Immature natural killer cell (primary cell): Measurements from ENCODE around the gene SLIT3. TPM values are rescaled to one million over a fixed set of nuclear protein-coding genes. Genes with fewer than 3 reads are reported as not detected.
A peak's percentile ranks its signal among the peaks of the same experiment; 100 is the strongest.

Experiments used
- DNase-seq, 3 donors: peaks; one replicate each; pipeline ENCODE4 v3.0.0; 2022; ENCODE audit warnings: mixed read lengths in 1 of 3
- H3K27ac Mint-ChIP-seq, 6 donors: one replicate each; pipeline ENCODE4 v1.8.0; 2020; ENCODE audit warnings: mixed read lengths in 6 of 6, mild to moderate bottlenecking in 5 of 6, inconsistent platforms in 4 of 6, moderate library complexity in 3 of 6
- H3K27me3 Mint-ChIP-seq, 3 donors: one replicate each; pipeline ENCODE4 v1.8.0; 2020 to 2021; ENCODE audit warnings: low read depth in 3 of 3, mild to moderate bottlenecking in 3 of 3, mixed read lengths in 3 of 3, moderate library complexity in 3 of 3, inconsistent platforms in 1 of 3
- H3K36me3 Mint-ChIP-seq, 3 donors: one replicate each; pipeline ENCODE4 v1.8.0; 2020; ENCODE audit warnings: mixed read lengths in 3 of 3, inconsistent platforms in 2 of 3, mild to moderate bottlenecking in 2 of 3
- H3K4me1 Mint-ChIP-seq, 2 donors: one replicate each; pipeline ENCODE4 v1.8.0; 2020; ENCODE audit warnings: inconsistent platforms in 2 of 2, mild to moderate bottlenecking in 2 of 2, mixed read lengths in 2 of 2, moderate library complexity in 1 of 2
- H3K4me3 Mint-ChIP-seq, 5 donors: one replicate each; pipeline ENCODE4 v1.8.0; 2020; ENCODE audit warnings: mild to moderate bottlenecking in 5 of 5, mixed read lengths in 5 of 5, inconsistent platforms in 3 of 5, moderate library complexity in 3 of 5
- H3K9me3 Mint-ChIP-seq, 6 donors: one replicate each; pipeline ENCODE4 v1.8.0; 2020; ENCODE audit warnings: mild to moderate bottlenecking in 6 of 6, mixed read lengths in 6 of 6, inconsistent platforms in 4 of 6, moderate library complexity in 3 of 6
- polyA plus RNA-seq, 3 donors: library from polyadenylated mRNA; unstranded; fragments of 300-500 nt; fragmentation: Illumina TruSeq; gene quantifications; one replicate each; pipeline ENCODE4 v1.2.3, GENCODE V29; 2021

SLIT3 gene
- polyA plus RNA-seq, 3 donors from 2014 or later: 0.47 to 0.90 TPM; not detected in 1

- Mint-ChIP-seq H3K27ac (no peak overlapping the region), H3K4me3 (no peak overlapping the region), H3K27me3 (peaks cover 2 to 5% (median 2%) of the 10 kb centered on the region in 3 donors), H3K9me3 (no peaks in the 10 kb centered on the region), H3K36me3 (no peaks in the 10 kb centered on the region), H3K4me1 (no peaks in the 10 kb centered on the region)
- DNase-seq: no peak
Observed at GRCh38 chr5:168696611-168697010, 604.3 kb downstream of the SLIT3 start.

- no peak overlapping the region for H3K4me3 Mint-ChIP-seq
- no peaks in the 10 kb centered on the region for H3K9me3 Mint-ChIP-seq
- no peak for DNase-seq
- peaks cover 0 to 5% (median 3%) of the 10 kb centered on the region in 3 donors for H3K27me3 Mint-ChIP-seq
- no peak overlapping the region for H3K27ac Mint-ChIP-seq
- no peaks in the 10 kb centered on the region for H3K4me1 Mint-ChIP-seq
- no peaks in the 10 kb centered on the region for H3K36me3 Mint-ChIP-seq
Observed at GRCh38 chr5:168695301-168695835, 605.6 kb downstream of the SLIT3 start.

GRCh38 chr5:168694289-168694688, 606.6 kb downstream of the SLIT3 start:
- no peaks in the 10 kb centered on the region for H3K4me1 Mint-ChIP-seq
- H3K27ac Mint-ChIP-seq: no peak overlapping the region
- H3K4me3 Mint-ChIP-seq: no peak overlapping the region
- H3K9me3 Mint-ChIP-seq: no peaks in the 10 kb centered on the region
- peaks cover 0 to 7% (median 5%) of the 10 kb centered on the region in 3 donors for H3K27me3 Mint-ChIP-seq
- H3K36me3 Mint-ChIP-seq: no peaks in the 10 kb centered on the region
- no peak for DNase-seq

DNA sequence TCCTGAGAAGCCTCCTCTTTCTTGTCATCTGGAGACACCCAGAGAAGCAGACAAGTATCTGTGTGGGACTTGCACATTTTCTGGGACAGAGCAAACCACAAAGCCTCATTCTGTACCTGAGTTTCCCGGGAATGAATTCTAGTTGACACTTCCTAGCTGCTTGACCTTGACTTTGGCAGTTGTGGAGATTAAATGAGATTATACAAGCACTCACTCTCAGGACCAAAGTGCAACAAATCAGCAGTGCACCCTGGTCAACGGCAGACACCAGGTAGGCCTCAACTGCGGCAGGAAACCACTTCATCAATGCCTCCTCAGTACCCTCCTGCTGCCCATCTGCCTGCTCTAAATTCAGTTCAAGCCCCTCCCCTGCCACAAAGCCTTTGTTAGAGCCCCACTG, 607.1 kb downstream of the SLIT3 start:
- H3K9me3 Mint-ChIP-seq: no peaks in the 10 kb centered on the region

DNA sequence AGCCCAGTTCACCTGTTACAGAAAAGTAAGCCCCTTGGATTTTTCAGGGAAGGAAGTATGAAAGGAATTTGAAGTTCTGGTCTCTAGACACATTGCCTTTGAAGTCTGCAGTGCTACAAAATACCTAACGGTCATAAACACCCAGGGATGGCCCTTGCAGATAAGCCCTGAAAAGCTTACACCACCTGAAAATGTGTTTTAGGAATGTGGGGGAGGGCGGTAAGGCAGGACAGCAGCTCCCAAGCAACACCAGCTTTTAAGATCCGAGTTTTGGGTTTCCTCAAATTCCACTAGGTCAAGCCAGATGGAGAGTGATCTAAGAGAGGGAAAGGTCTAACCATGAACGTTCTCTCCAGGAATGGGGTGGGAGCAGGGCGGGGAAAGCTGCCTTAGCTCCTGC, 607.6 kb downstream of the SLIT3 start:
- no peaks in the 10 kb centered on the region for H3K4me1 Mint-ChIP-seq
- peaks cover 0 to 10% (median 5%) of the 10 kb centered on the region in 3 donors for H3K27me3 Mint-ChIP-seq
- H3K27ac Mint-ChIP-seq: no peak overlapping the region
- no peaks in the 10 kb centered on the region for H3K9me3 Mint-ChIP-seq
- no peak overlapping the region for H3K4me3 Mint-ChIP-seq
- DNase-seq: no peak
- H3K36me3 Mint-ChIP-seq: no peaks in the 10 kb centered on the region

More for the DNA sequence above, 607.1 kb downstream of the SLIT3 start:
- H3K4me3 Mint-ChIP-seq: no peak overlapping the region
- no peak overlapping the region for H3K27ac Mint-ChIP-seq
- DNase-seq: no peak
- H3K36me3 Mint-ChIP-seq: no peaks in the 10 kb centered on the region
- H3K27me3 Mint-ChIP-seq: peaks cover 0 to 10% (median 5%) of the 10 kb centered on the region in 3 donors
- H3K4me1 Mint-ChIP-seq: no peaks in the 10 kb centered on the region

DNA sequence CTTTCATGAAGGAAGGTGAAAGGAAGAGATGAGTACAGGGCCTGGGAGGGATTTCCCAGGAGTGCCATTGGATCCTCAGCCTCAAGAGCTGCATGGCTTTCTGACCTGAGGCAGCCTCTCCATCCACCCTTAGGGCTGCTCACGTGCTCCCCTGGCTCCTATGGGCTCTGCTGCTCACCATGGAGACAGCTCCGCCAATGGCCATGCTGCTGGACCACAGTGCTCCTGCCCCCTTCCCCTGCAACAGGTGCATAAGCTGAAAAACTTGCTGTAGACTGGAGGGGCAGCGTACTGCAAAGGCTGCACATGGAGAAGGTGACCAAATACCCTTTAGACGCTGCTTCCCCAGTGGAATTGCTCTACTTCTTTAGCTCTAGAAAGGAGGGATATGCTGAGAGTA, 609.0 kb downstream of the SLIT3 start:
- H3K36me3 Mint-ChIP-seq: no peaks in the 10 kb centered on the region
- DNase-seq: no peak
- no peak overlapping the region for H3K27ac Mint-ChIP-seq
- no peaks in the 10 kb centered on the region for H3K4me1 Mint-ChIP-seq
- H3K27me3 Mint-ChIP-seq: peaks cover 2 to 10% (median 5%) of the 10 kb centered on the region in 3 donors
- no peak overlapping the region for H3K4me3 Mint-ChIP-seq
- H3K9me3 Mint-ChIP-seq: no peaks in the 10 kb centered on the region

- no peak overlapping the region for H3K27ac Mint-ChIP-seq
- H3K4me3 Mint-ChIP-seq: no peak overlapping the region
- peaks cover 2 to 10% (median 9%) of the 10 kb centered on the region in 3 donors for H3K27me3 Mint-ChIP-seq
- no peak for DNase-seq
- H3K4me1 Mint-ChIP-seq: no peaks in the 10 kb centered on the region
- H3K9me3 Mint-ChIP-seq: no peaks in the 10 kb centered on the region
- no peaks in the 10 kb centered on the region for H3K36me3 Mint-ChIP-seq
Observed at GRCh38 chr5:168689260-168689659, 611.7 kb downstream of the SLIT3 start.

DNA sequence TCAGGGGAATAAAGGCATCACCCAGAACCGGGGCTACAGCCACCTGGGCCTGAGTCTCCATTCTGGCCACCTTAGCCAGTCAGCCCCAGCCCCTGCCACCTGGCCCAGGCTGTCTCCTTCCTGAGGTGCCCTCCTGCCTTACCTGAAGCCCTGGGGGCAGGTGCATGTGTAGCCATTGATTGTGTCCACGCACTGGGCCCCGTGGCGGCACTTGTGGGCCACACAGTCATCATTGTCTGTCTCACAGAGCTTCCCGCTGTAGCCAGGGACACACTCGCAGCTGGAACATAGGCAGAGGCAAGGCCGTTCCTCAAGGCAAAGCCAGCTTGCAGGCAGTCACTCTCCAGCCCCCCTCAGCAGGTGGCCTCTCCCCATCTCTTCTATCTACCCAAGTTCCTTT, 614.1 kb downstream of the SLIT3 start:
- no peak for DNase-seq
- H3K27ac Mint-ChIP-seq: no peak overlapping the region
- peaks cover 0 to 4% of the 10 kb centered on the region in 2 donors for H3K4me1 Mint-ChIP-seq
- peaks cover 2 to 10% (median 4%) of the 10 kb centered on the region in 3 donors for H3K27me3 Mint-ChIP-seq
- H3K4me3 Mint-ChIP-seq: no peak overlapping the region
- H3K36me3 Mint-ChIP-seq: no peaks in the 10 kb centered on the region
- H3K9me3 Mint-ChIP-seq: no peaks in the 10 kb centered on the region

DNA sequence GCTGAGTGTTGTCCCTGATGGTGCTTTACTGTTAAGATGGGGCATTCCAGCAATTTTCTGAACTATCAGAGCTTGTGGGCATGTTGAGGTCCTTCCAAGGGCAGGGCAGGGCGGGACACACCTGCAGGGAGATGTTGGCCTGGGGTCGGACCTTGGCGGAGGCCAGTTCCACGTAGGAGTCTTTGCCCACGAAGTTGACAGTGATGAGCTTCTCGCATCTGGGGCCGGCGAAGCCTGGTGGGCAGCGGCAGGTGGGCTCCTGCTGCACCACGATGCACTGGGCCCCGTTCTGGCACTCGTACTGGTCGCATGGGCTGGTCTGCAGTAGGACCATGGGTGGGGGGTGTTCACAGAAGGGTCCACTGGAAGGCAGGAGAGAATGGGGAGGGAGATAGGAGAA, 615.4 kb downstream of the SLIT3 start:
- Mint-ChIP-seq H3K36me3 (no peaks in the 10 kb centered on the region), H3K4me1 (peaks cover 0 to 4% of the 10 kb centered on the region in 2 donors), H3K4me3 (no peak overlapping the region), H3K27me3 (peaks cover 2 to 7% (median 4%) of the 10 kb centered on the region in 3 donors), H3K9me3 (no peaks in the 10 kb centered on the region), H3K27ac (no peak overlapping the region)
- DNase-seq: no peak

GRCh38 chr5:168683927-168684295, 617.0 kb downstream of the SLIT3 start:
- H3K27ac Mint-ChIP-seq: no peak overlapping the region

DNA sequence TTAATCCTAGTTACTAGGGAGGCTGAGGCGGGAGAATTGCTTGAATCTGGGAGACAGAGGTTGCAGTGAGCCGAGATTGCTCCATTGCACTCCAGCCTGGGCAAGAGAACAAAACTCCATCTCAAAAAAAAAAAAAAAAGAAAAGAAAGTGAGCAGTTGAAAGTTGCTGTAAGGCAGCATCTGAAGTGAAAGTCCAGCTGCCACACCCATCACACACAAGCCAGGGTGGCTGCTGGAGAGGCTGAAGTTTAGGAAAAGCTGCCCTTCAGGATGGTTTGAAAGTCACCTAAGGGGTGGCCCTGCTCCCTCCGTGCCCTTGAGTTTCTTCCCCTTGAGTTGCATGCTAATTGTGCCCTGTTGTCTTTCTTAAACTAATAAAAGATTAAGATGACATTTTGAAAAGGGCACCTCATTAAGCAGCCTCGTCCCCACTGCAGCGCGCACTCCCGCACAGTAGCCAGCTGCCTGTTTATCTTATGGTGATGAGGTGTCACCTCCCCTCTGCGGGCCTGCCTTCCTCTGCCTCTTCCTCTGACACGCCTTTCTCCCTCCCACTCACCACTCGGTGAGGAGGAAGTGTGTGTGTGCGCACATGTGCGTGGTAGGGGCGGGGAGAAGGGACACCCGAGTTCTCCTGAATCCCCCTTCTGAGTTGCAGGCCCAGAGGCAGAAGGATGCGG, 617.6 kb downstream of the SLIT3 start:
- Mint-ChIP-seq H3K36me3 (no peaks in the 10 kb centered on the region), H3K27me3 (peaks cover 0 to 4% (median 2%) of the 10 kb centered on the region in 3 donors), H3K4me3 (peak overlapping the region in 3 of 5 donors; percentile 47 to 53 (median 49)), H3K9me3 (no peaks in the 10 kb centered on the region), H3K27ac (peak overlapping the region in 1 of 6 donors; percentile 15), H3K4me1 (peaks cover 0 to 4% of the 10 kb centered on the region in 2 donors)
- DNase-seq: no peak

More at GRCh38 chr5:168683927-168684295, 617.0 kb downstream of the SLIT3 start:
- peak overlapping the region in 1 of 5 donors; percentile 49 for H3K4me3 Mint-ChIP-seq
- no peaks in the 10 kb centered on the region for H3K36me3 Mint-ChIP-seq
- no peak for DNase-seq
- peaks cover 0 to 4% (median 2%) of the 10 kb centered on the region in 3 donors for H3K27me3 Mint-ChIP-seq
- H3K4me1 Mint-ChIP-seq: peaks cover 0 to 4% of the 10 kb centered on the region in 2 donors
- no peaks in the 10 kb centered on the region for H3K9me3 Mint-ChIP-seq

DNA sequence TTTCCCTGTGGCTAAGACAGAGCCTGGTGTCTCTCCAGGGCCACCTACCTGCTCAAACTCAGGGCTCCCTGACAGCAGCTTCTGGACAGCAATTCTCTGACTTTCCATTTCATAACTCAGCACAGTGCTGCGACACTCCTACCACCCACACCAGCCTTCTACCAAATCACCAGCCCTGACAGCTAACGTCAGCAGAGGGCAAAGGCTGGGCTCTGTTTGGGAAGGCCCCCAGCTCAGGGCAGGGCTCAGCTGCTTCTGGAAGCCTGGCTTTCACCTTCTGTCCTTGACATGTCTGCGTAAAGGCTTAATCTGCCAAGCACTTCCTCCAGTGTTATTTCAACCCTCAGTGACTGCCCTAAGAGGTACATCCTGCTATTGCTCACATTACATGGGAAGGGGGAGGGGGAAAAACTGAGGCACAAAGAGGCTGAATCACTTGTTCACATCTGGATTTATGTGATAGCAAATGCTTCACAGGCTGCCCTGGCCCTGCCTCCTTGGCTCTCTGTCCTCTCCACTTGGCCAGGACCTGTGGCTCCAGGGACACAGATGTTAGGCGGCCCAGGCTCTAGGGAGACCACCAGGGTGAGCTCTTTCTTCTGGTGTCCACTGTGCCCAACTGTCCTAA, 619.3 kb downstream of the SLIT3 start:
- H3K4me3 Mint-ChIP-seq: no peak overlapping the region
- H3K9me3 Mint-ChIP-seq: no peaks in the 10 kb centered on the region
- H3K27ac Mint-ChIP-seq: no peak overlapping the region
- H3K36me3 Mint-ChIP-seq: no peaks in the 10 kb centered on the region
- H3K4me1 Mint-ChIP-seq: peaks cover 0 to 4% of the 10 kb centered on the region in 2 donors
- no peak for DNase-seq
- peaks cover 0 to 4% (median 0%) of the 10 kb centered on the region in 3 donors for H3K27me3 Mint-ChIP-seq

DNA sequence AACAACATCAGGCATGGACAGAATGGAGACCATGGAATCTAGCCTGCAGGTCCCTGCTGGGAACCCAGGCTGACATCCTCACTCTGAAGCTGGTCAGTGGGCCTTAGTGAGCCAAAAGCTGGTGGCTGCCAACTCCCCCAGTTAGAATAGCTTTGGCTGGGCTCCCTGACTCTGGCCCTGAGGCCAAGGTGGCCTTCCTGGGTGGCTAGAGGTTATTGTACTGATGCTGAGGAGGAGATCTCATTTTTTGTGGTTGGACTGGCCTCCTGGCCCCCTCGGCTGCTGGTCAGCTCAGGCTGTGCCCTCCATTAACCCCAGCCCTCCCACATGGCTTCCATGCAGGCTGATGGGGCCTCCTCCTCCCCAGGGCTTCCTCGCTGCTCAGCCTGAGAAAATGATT, 620.5 kb downstream of the SLIT3 start:
- Mint-ChIP-seq H3K9me3 (no peaks in the 10 kb centered on the region), H3K4me1 (peaks cover 0 to 4% of the 10 kb centered on the region in 2 donors), H3K36me3 (no peaks in the 10 kb centered on the region), H3K27me3 (no peaks in the 10 kb centered on the region), H3K27ac (no peak overlapping the region), H3K4me3 (no peak overlapping the region)
- no peak for DNase-seq

- H3K9me3 Mint-ChIP-seq: no peaks in the 10 kb centered on the region
- no peaks in the 10 kb centered on the region for H3K27me3 Mint-ChIP-seq
- no peaks in the 10 kb centered on the region for H3K36me3 Mint-ChIP-seq
- DNase-seq: peak; percentile 31 to 37 (median 35)
- H3K4me1 Mint-ChIP-seq: peaks cover 0 to 4% of the 10 kb centered on the region in 2 donors
- H3K27ac Mint-ChIP-seq: no peak overlapping the region
- H3K4me3 Mint-ChIP-seq: no peak overlapping the region
Observed at GRCh38 chr5:168679515-168679920, 621.4 kb downstream of the SLIT3 start.
